Transverse colon (tissue), 4 donors: Measurements from ENCODE around the gene CCL20.

Source experiments
- CTCF ChIP-seq, 5 experiments: fragments of 200-600 bp in 3 of 5; fragments of 450-650 bp in 2 of 5; sonication (generic) in 3 of 5; IDR thresholded peaks; 1 replicate in 2 of 5; 2 replicates in 3 of 5; pipeline ENCODE4 v1.5.1; 2016 to 2017; ENCODE audit warnings: antibody characterized with exemption in 5 of 5, inconsistent platforms in 3 of 5, mild to moderate bottlenecking in 2 of 5, moderate library complexity in 1 of 5
- EP300 ChIP-seq: sonication (generic); formaldehyde crosslinking; IDR thresholded peaks from one replicate; pipeline ENCODE4 v1.6.1; 2017; ENCODE audit warnings: antibody characterized with exemption, low read depth
- POLR2A ChIP-seq: fragments of 450-650 bp; IDR thresholded peaks from one replicate; pipeline ENCODE4 v1.6.1; 2016; ENCODE audit warnings: antibody characterized with exemption, mild to moderate bottlenecking, moderate library complexity
- POLR2AphosphoS5 ChIP-seq, 3 donors: sonication (generic); formaldehyde crosslinking; IDR thresholded peaks; one replicate each; pipeline ENCODE4 v1.6.1; 2016; ENCODE audit warnings: antibody characterized with exemption in 3 of 3

- TF ChIP-seq POLR2A (peak; percentile 25), CTCF (IDR thresholded peaks at IDR 0.05) (no peak), POLR2AphosphoS5 (IDR thresholded peaks at IDR 0.05) (no peak), EP300 (no peak)
Measured at GRCh38 chr2:227813562-227814353, at the start of gene CCL20.
